Brain pericyte (primary cell): ENCODE data around the gene KIF6.

Experiments
- DNase-seq: peaks from one replicate; pipeline ENCODE4 v3.0.0-alpha.2; 2012; ENCODE audit warnings: low read depth, low spot score

The KIF6 gene

DNA sequence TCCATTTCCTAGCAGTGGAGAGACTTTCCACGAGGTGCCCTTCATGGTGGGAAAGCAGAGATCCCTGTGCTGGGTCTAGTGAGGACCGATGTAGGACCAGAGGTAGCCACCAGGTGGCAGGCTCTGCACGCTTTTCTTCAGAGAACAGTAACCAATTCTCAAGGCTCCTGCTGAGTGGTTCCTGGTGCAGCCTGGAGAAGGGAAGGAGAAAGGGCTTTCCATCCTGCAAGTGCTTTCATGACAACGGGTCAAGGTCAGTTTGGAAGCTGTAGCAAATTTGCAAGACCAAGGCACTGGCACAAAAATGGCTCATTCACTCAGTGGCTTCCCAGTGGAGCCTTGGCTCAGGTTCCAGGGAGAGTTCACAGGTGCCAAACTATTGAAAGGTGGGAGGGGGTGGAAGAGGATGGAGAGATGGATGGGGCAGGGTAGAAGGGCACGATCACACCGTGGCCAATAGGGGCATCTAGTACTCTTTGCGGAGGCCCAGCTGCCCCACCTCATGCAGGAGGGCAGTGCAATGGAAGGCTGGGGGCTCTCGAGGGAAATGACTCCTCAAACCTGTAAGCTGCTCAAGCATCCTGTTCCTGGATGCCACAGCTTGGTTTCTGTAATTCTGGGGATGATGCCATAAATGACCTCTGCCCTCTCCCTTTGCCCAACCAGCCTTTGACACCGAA lies 377.2 kb downstream of the KIF6 start:
- DNase-seq = no peak

DNA sequence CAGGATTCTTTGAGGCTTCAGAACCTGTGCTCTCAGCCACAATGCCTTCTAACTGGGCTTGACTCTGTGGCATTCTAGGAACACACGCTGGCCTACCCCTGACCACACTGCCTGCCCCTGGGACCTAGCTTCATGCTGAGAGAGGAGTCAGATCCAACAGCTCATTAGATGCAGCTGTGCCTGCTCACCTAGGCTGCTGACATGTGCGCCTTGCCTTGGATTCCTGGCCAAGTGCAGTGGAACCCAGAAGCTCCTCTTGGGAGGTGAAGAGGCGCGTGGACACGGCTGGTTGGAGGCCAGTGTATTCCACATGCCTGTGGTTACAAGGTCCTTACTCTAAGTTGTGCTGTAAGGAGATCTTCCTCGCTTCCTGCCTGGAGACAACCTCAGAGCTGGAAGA lies 378.0 kb downstream of the KIF6 start:
- no peak for DNase-seq

DNA sequence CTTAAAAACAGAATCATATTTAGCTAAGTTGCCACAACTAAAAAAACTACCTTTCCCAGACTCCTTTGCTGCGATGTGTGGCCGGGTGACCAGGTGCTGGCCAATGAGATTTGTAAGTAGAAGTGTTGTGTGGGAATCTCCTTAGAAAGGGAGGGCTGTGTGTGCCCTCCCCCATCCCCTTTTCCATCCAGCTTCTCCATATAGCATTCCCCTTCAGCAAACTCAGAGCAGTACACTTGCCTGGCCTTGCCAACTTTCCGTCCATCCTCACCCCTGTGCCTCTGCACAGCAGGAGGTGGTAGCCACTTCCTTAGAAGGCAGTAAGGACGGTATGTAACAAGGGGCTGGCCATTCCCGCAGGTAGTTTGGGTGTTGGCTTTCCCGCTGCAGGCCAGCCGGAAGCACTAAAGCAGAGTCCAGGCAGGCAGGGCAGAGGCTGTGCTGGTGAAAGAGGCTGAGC lies 380.4 kb downstream of the KIF6 start:
- no peak for DNase-seq

DNA sequence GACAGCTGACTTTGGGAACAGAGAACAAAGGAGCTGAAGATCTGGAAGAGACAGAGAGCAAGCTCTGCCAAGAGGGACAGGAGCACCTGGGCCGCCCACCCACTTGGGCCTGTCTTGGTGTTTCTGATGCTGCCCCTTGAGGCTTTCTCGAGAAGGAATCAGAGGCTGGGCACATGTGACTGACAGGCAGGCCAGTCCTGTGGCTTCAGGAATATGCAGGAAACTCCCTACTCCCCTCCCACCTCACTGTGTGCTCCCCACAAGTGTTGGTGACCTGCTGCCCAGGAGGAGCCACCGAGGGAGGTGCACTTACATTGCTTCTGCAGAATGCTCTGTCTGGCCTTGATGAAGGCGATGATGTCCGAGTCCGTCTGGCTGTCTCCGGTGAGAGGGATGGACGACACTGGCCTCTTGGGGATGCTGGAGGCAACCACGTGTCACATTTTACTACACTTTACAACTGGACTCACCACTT lies 381.8 kb downstream of the KIF6 start:
- no peak for DNase-seq

DNA sequence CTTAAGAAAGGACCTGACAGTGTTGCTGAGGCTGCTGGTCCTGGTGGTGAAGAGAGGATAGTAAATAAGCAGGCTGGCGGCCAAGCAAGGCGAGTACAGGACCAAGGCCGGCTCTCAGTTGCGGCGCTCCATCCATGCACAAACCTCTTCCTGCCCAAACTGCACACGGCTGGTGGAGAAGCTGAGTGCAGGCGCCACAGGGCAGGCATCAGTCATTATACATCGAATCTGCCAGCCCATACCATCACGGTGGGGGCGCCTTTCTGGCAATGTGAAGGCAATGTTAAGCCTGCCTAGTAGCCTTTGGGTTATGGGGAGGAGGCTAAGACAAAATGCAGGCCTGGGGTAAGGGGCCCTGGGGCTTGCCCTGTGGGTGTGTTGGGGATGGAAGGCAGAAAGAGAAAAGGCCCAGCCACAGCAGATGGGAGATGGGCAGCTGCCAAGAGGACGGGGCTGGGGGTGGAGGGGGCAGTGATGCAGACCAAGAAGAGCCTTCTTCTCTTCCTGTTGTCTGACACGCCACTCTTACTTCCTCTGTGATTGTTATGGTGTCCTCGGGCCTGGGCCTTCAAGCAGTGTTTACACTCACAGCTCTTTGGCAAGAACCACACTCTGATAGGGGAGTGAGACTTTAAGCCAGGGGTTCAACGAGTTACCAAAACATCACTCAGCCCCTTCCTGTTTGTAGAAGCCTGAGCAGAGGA lies 382.4 kb downstream of the KIF6 start:
- DNase-seq = no peak

DNA sequence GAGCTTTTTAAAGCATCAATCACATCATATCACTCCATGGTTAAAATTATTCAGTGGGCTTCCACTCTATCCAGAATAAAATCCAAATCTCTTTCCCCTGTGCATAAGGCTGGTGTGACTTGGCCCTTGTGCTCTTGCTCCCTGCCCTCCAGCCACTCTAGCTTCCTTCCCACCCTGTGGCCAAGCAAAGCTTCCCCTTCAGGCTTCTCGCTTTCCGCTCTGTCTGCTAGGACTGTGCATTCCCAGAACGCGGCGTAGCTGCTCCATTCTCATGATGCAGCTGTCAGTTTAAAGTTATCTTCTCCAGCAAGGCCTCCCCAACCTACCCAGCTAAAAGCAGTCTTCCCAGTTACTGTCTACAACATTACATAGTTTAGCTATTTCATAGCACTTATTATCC lies 383.3 kb downstream of the KIF6 start:
- no peak for DNase-seq

DNA sequence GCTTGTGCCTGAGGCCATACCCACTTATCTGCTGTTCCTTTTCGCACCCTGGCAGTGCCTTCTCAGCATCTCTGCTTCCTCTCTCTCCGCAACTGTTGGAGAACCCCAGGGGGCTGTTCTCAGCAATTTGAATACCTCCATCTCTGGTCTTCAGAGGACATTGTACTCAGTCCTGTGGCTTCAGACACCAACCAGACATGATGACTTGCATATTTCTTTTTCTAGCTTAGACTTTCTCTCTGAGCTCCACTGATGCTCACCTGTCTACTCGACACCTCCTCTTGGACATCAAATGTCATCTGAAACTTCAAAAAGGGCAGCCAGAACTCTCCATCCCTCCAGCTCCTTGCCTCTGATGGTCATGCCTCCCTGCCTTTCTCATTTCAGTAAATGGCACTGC lies 383.9 kb downstream of the KIF6 start:
- no peak for DNase-seq

DNA sequence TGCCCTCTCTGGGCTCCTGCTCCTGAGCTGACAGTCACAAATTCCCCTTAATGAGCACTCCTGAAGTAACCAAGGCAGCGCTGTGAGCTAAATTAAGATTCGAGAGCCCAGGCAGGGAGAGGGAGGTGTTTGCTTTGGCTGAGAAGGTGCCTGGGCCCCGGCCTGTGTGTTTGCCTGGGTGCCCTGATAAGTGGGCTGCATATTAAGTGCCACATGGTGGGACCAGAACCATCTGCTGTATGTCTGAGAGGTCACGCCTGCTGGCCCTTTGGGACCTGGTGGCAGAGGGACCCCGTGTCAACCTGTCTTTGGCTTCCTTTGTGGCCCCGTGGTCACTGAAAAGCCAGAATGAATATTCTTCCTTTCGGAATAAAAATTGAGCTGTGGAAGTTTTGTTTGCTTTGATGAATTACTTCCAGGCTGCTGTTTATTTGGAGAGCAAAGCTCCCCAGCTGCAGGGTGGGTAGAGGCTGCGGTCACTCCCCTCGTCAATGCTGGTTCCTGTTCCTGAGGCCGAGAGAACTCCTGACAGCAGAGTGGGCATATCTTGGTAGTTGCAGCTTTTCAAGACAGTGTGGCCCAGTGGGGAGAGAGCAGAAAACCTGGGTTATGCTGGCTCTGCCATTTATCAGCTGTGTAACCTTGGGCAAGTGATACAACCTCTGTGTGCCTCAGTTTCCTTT lies 385.2 kb downstream of the KIF6 start:
- no peak for DNase-seq

DNA sequence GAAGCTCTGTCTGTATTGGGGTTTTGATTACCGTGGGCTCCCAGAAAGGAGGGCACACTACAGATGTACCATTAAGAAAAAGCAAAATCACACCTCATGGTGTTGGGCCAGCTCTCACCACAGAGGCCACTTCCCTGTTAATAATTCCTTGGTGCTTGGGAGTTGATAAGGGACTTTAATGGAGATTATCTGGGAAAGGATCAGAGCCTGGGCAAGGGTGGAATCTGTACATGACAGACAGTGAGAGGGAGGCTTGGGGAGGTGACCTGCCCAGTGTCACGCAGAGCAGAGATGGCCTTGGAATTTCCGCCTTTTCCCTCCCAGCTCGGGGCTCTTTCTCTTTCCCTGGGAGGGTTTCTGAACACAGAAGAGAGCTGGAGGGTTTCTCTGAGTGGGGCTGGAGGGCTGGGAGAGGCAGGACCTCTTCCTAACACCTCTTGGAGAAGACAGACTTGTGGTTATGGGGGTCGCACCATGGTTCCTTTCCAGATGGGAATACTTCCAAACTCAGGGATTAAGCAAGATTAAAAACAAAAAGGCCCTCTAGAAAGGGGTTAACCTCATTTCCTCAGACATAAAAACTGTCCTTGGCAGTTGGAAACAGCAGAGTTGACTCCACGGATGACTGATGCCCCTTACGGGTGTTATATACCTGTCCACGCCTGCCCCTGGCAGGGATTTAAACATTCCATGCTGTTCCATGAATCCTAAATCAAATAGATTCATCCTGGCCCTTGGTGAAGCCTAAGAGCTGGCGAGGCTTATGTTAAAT lies 385.9 kb downstream of the KIF6 start:
- no peak for DNase-seq

DNA sequence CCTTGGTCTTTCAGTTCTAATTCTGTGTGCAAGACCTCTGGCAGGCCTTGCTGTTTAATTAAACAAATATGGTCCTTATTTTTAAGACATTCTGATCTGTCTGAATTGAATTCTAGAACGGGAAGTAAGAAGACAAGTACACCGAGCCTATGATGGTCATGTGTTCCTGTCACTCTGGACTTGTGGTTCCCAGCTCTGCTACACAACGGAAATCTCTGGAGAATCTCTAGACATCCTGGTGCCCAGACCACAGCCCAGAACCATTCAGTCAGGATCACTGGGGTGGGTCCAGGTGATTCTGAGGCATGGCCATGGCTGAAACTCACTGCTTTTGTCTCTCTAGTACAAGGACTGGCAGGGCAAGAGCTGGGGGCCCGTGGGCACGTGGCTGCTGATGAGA lies 386.8 kb downstream of the KIF6 start:
- DNase-seq = no peak

DNA sequence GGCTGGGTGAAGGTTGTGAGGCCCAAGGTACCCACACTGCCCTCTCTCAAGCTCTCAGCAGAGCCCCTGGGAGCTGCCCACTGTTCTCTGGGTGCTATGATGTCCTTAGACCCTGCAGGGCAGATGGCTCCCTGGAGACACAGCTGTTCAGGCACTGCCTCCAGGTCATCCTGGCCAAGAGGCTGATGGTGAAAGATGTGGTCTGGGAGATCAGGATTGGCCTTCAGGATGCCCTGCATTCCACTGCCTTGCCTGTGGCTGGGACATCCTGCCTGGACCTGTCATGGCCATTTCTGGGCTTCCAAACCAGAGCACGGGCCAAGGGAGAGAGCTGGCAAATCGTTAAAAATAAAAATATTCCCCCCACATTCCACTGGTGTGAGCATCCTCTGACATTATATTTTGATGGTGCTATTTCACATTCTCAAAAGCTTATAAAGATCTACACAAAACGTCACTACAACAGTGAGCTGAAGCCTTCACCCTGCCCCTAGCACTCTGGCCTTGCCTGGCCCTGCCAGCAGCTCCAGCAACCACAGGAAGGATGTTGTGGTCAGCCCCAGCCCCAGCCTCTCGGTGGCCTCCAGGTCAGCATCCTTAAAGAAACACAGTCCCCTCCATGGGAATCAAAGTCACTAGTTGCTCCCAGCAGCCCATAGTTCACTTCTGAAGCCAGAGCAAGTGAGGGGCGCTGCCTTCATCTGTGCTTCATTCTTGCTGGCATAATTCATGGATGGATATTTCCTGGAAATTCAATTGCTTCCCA lies 389.2 kb downstream of the KIF6 start:
- no peak for DNase-seq

DNA sequence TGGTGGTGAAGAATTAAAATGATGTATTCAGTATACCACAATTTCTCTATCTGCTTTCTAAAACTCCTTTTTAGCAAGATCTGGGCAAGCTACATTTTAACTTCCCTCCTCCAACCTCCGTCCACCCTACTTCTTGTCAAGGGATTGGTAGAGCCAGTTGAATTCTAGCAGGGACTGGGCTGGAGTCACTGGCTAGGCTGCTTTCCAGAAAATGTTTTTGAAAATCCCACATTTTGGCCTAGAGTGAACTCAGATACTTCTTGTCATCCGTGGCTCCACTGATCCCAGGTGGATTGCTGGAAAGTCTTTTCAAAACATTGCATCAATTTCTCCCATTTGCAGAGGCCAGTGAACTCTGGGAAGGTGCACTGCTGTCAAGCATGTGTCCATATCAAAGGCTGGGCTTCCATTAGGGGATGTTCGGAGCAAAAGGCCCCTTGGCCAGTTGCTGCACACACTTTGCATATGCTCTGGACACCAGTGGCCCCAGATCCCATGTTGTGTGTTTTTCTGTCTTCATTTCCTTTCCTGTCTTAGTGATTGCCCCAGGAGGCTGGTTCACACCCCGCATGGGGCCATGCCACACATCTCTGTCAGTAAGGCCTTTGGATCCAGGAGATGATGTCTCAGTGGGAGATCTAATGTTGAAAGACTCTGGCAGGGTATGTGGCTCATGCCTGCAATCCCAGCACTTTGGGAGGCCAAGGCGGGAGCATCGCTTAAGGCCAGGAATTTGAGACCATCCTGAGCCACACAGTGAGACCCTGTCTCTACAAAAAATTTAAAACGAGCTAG lies 391.4 kb downstream of the KIF6 start:
- no peak for DNase-seq

DNA sequence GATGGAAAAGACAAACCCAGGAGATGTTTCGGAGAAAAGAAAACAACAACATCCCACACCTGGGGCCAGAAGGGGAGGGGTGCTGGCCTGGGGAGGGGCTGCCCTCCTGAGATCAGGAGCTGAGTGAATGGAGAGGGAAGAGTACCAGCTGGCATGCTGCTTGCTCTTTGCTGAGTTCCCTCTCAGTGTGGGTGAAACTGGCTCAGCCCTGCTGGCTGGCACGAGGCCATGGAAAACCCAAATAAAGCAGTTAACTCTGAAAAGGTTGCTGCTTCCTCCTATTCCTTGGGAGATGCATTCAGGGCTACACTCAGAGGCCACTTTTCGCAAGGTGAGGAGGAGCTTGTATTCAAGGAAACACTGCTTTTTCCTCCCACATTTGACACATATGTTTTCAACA lies 394.7 kb downstream of the KIF6 start:
- no peak for DNase-seq

DNA sequence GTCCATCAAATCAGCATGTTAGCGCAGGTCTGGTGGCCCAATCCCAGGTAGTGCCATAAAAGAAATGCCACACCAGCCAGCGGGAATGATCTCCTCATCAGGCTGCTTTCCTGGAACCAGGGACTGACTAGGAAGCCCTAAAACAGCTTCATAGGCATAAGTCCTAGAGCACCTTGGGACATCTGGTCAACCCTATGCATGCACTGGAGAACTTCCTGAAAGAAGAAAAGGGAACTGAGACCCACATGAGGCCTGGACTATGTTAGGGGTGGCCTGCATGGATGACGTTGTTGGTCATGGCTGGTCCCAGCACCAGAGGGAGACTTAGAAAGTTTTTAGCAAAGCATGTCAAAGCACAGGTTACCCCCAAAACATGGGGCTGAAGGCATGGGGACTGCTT lies 395.2 kb downstream of the KIF6 start:
- no peak for DNase-seq

DNA sequence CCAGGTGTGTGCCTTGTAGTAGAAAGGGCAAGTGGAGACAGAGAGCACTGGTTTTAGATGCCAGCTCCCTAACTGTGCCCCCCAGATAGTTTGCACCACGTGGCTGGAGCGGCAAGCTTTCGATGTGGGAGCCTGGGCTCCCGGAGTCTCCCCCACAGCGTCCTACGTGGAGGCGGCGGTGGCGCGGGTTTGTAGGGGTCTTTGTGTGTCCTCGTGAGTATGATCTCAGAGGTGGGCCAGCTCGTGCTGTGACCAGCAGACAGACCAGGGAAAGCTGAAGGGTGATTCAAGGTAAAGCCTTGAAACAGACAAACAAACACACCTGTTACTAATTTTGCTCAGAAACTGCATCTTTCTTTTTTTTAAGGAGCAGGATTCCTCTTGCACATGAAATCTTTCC lies 397.1 kb downstream of the KIF6 start:
- DNase-seq = no peak

DNA sequence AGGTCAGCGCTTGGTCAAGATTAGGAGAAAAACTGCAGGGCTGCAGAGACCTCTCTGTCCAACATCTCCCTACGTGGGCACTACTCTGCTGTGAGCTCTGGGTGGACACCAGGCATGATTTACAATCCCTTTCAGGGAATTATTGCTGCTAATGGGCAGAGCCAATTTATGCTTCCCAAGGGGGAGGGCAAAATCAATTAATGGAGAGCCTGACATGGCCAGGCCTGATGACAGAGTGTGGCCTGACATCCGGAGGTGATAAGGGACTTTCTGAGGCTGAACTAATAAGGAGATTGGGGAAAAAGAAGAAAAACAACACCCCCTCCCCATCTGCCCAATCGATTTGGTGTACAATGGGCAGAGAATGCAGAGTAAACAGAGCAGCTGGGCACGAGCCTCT lies 397.7 kb downstream of the KIF6 start:
- DNase-seq = no peak

DNA sequence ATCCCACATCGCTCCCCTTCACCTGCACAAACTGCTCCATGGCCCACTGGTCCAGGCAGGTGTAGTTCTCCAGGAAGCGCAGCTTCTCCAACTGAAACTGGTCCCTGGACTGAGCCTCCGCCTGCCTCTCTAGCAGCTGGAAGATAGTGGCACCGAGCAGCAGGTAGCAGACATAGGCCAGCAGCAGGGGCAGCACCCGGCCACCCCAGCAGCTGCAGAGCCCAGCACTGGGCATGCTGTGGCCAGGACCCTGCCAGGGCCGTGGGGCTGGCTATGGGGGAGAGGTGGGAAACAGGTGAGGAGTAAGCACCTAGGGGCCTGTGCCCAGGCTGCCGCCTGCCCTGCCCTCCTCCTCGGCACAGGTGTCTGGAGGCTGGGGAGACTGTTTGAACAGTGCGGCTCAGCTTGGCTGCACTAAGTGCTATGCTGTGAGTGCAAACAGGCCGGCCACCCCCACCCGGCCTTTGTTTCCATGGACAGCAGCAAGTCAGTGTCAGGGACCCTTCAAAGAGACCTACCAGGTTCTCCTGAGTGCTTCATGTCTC lies 402.8 kb downstream of the KIF6 start, which contains the start of gene KCNK16:
Gene KCNK16, minus strand, starts transcription at position 397 of the 545 bp plus-strand sequence. Its CDS starts 162 bp downstream, at position 235.
- DNase-seq = no peak

DNA sequence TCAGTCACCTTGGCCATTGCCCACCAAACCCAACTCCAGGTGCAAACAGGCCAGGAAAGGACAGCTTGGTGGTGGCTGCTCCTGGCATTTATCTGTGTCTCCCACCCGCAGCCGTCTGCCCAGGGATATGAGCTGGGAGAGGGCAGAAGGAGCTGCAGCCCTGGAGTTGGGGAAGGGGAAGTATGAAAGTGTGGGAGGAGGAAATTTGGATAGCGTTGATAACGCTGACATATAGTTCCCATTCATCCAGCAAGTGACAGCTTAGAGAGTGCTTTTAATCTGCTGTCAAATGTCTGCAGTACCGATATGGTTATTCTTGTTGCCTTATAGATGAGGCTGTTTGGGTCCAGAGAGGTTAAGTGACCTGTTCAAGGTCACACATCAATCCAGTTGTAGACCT lies 403.4 kb downstream of the KIF6 start:
- no peak for DNase-seq

DNA sequence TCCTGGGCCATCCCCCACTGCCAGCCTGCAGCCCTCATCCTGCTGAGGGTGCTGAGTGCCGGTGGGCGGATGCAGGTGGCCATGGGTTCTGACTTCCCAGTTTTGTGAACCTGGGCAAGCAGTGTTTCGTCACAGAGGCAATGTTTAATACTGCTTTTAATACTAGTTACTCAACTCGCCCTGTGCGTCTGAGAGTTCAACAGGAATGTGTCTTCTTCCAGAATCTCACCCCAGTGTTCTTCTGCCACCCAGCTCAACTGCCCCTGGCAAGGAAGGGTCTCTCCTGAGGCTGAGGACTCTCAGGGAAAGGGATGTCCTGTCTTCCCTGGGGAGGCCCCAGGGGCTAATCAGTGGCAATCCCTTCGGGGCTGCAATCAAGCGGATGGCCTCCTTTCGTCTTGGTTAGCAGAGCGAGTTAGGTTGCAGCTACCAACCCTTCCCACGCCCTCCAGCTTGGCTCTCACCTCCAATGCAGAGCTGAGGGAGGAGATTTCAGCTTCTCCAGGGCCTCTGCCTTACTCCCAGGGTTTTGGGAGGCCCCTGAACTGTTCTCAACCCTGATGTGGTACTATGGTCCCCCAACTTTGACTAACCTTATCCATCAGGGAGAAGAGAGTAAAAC lies 404.7 kb downstream of the KIF6 start:
- no peak for DNase-seq
